HCT116 (cell line): ENCODE results near the gene PHLDB3. TPM values are rescaled to one million over a fixed set of nuclear protein-coding genes. Genes with fewer than 3 reads are reported as not detected.
A peak's percentile ranks its signal among the peaks of the same experiment; 100 is the strongest.

Experiments
- ATAC-seq: fragments of 200-7000 bp; cut with Tn5 transposase; 2 replicates; pipeline ENCODE4 v1.9.1; 2020; ENCODE audit warnings: mild to moderate bottlenecking, moderate library complexity
- BruUV-seq: library from RNA; stranded (reverse); fragments of 400-500 nt; replicated peaks from 2 replicates; lab custom pipeline; 2021; lab: Mats Ljungman, UMichigan
- CTCF ChIA-PET: fragments of 300-600 bp; sonication (Branson Sonifier 250); formaldehyde crosslinking; loops from one replicate; lab custom pipeline; 2021; ENCODE audit warnings: antibody characterized with exemption; lab: Charles Lee
- POLR2A ChIA-PET: fragments of 300-600, 350-600 bp; sonication (Branson Sonifier 250); formaldehyde crosslinking; loops from one replicate; lab custom pipeline; 2021; ENCODE audit warnings: antibody characterized with exemption; lab: Charles Lee
- RAD21 ChIA-PET, 2 experiments: fragments of 300-600 bp; sonication (Branson Sonifier 250); formaldehyde crosslinking; loops; one replicate each; lab custom pipeline; 2023; ENCODE audit warnings: low total read pairs in 2 of 2; ENCODE audit not compliant: uncharacterized antibody in 2 of 2, unreplicated experiment in 2 of 2, low non-redundant PET in 1 of 2; lab: Charles Lee
- DNase-seq: peaks from one replicate; pipeline ENCODE4 v3.0.0-alpha.2; 2010; ENCODE audit warnings: low read depth, low spot score
- H2AFZ ChIP-seq: fragments of 200-600 bp; shearing (Covaris generic), sonication (generic); 2 replicates; pipeline ENCODE4 v1.6.1; 2017; ENCODE audit warnings: low read depth, mixed run types, mixed read lengths, antibody characterized with exemption, low read length; ENCODE audit not compliant: poor library complexity, severe bottlenecking
- H3K27ac ChIP-seq: 2 replicates; pipeline ENCODE4 v1.5.1; 2012; ENCODE audit warnings: low read depth, low read length
- H3K27me3 ChIP-seq: fragments of 200-600 bp; sonication (generic); 2 replicates; pipeline ENCODE4 v1.6.1; 2016; ENCODE audit warnings: mixed run types, low read length, mixed read lengths; ENCODE audit not compliant: insufficient read depth
- H3K36me3 ChIP-seq, 2 experiments: fragments of 200-500 bp in 1 of 2; fragments of 200-600 bp in 1 of 2; sonication (Bioruptor generic) in 1 of 2; sonication (generic) in 1 of 2; 2 replicates each; pipeline versions ENCODE4 v1.5.1 to v1.6.1; 2014 to 2016; ENCODE audit warnings: low read length in 2 of 2, inconsistent platforms in 1 of 2, mixed read lengths in 1 of 2, mixed run types in 1 of 2; ENCODE audit not compliant: insufficient read depth in 2 of 2, control insufficient read depth in 1 of 2
- H3K4me1 ChIP-seq, 2 experiments: fragments of 200-600 bp in 1 of 2; sonication (generic) in 1 of 2; 2 replicates each; pipeline versions ENCODE4 v1.5.1 to v1.6.1; 2012 to 2017; ENCODE audit warnings: low read length in 2 of 2, inconsistent platforms in 1 of 2, mild to moderate bottlenecking in 1 of 2, mixed read lengths in 1 of 2, mixed run types in 1 of 2, moderate library complexity in 1 of 2; ENCODE audit not compliant: insufficient read depth in 2 of 2, control insufficient read depth in 1 of 2
- H3K4me2 ChIP-seq: fragments of 200-600 bp; sonication (generic); 2 replicates; pipeline ENCODE4 v1.6.1; 2017; ENCODE audit warnings: mixed run types, low read length, mixed read lengths
- H3K4me3 ChIP-seq, 2 experiments: fragments of 200-600 bp in 1 of 2; sonication (generic) in 1 of 2; replicated peaks in 1 of 2; 2 replicates each; pipeline ENCODE4 v1.5.1; 2011 to 2016; ENCODE audit warnings: low read length in 2 of 2, control low read depth in 1 of 2, low read depth in 1 of 2, mild to moderate bottlenecking in 1 of 2, mixed read lengths in 1 of 2, mixed run types in 1 of 2
- H3K79me2 ChIP-seq: fragments of 200-600 bp; sonication (generic); 2 replicates; pipeline ENCODE4 v1.6.1; 2017; ENCODE audit warnings: mild to moderate bottlenecking, mixed run types, low read length, moderate library complexity, mixed read lengths; ENCODE audit not compliant: insufficient read depth
- H3K9ac ChIP-seq: fragments of 200-600 bp; sonication (generic); 2 replicates; pipeline ENCODE4 v1.6.1; 2016; ENCODE audit warnings: low read length, mixed read lengths
- H3K9me2 ChIP-seq: fragments of 200-600 bp; sonication (generic), shearing (Covaris generic); 2 replicates; pipeline ENCODE4 v1.6.1; 2017; ENCODE audit warnings: mixed run types, mild to moderate bottlenecking, moderate library complexity; ENCODE audit not compliant: insufficient read depth
- H3K9me3 ChIP-seq, 2 experiments: fragments of 200-500 bp in 1 of 2; fragments of 200-600 bp in 1 of 2; sonication (Bioruptor generic) in 1 of 2; sonication (generic) in 1 of 2; 2 replicates each; pipeline ENCODE4 v1.6.1; 2014 to 2017; ENCODE audit warnings: low read length in 2 of 2, mixed read lengths in 2 of 2, inconsistent platforms in 1 of 2, low read depth in 1 of 2, mild to moderate bottlenecking in 1 of 2, mixed run types in 1 of 2, moderate library complexity in 1 of 2; ENCODE audit not compliant: control insufficient read depth in 1 of 2, insufficient read depth in 1 of 2
- H4K20me1 ChIP-seq: fragments of 200-600 bp; sonication (generic), shearing (Covaris generic); 2 replicates; pipeline ENCODE4 v1.6.1; 2017; ENCODE audit warnings: mixed run types, mild to moderate bottlenecking, moderate library complexity; ENCODE audit not compliant: insufficient read depth
- CTCF ChIP-seq, 3 experiments: fragments of 200-600 bp in 1 of 3; sonication (generic) in 1 of 3; IDR thresholded peaks in 2 of 3; conservative IDR thresholded peaks in 1 of 3; 2 replicates each; pipeline ENCODE4 v1.5.1; 2012 to 2017; ENCODE audit warnings: low read depth in 2 of 3, low read length in 2 of 3, antibody characterized with exemption in 1 of 3, borderline replicate concordance in 1 of 3, control low read depth in 1 of 3, mild to moderate bottlenecking in 1 of 3, mixed read lengths in 1 of 3, mixed run types in 1 of 3, moderate library complexity in 1 of 3; ENCODE audit not compliant: insufficient read depth in 1 of 3
- EZH2 ChIP-seq: fragments of 200-600 bp; sonication (generic); IDR thresholded peaks from 2 replicates; pipeline ENCODE4 v1.6.1; 2017; ENCODE audit warnings: antibody characterized with exemption, mixed run types
- RAD21 ChIP-seq: IDR thresholded peaks from 2 replicates; pipeline ENCODE4 v1.6.1; 2012; ENCODE audit warnings: low read depth, mild to moderate bottlenecking
- ZBTB33 ChIP-seq: IDR thresholded peaks from 2 replicates; pipeline ENCODE4 v1.6.1; 2011; ENCODE audit warnings: mild to moderate bottlenecking, low read length, moderate library complexity; ENCODE audit not compliant: insufficient replicate concordance; ENCODE audit errors: extremely low read depth
- intact Hi-C: fragments of 100-400 bp; cut with micrococcal nuclease; formaldehyde crosslinking; loops from 2 replicates; pipeline ENCODE4 v1.10.0; 2022
- total RNA-seq: library from RNA; stranded (reverse); gene quantifications from one replicate; pipeline ENCODE4 v1.2.1, GENCODE V29; 2021; ENCODE audit not compliant: unreplicated experiment

The PHLDB3 gene
- total RNA-seq, 1 experiment from 2014 or later: 15.5 TPM

GRCh38 chr19:43430142-43430710, 74.3 kb downstream of the PHLDB3 start:
- H4K20me1 ChIP-seq: no peaks in the 10 kb centered on the region
- no TSS peak for BruUV-seq
- no peaks in the 10 kb centered on the region for H3K27me3 ChIP-seq
- peak overlapping the region; percentile 63 for H2AFZ ChIP-seq
- intact Hi-C loops: loop anchor here (5.0 to 10.0 kb wide), 3 partner anchors 162 to 515 kb away; no protein-coding TSS in a partner anchor
- no peaks in the 10 kb centered on the region for H3K79me2 ChIP-seq
- no peak overlapping the region for H3K27ac ChIP-seq
- POLR2A ChIA-PET: no interaction called here
- no peak for ATAC-seq
- H3K9me3 ChIP-seq: no peaks in the 10 kb centered on the region
- no peak for DNase-seq
- H3K4me2 ChIP-seq: 0 out of 2 replicates have a peak overlapping the region, but pooled peaks have one; percentile 7
- peak; percentile 11 to 43 (median 28); a peak in 3 of 6 replicates for TF ChIP-seq CTCF (IDR thresholded peaks at IDR 0.05 in 2 of 3, conservative IDR thresholded peaks at IDR 0.05 in 1 of 3; ENCODE audit: borderline replicate concordance in 1 of 3, insufficient read depth in 1 of 3, low read depth in 2 of 3, low read length in 2 of 3)
- no peak for TF ChIP-seq EZH2
- peak; percentile 19; the same call in 1 of the 2 replicates for TF ChIP-seq RAD21
- TF ChIP-seq ZBTB33: no peak
- no peaks in the 10 kb centered on the region for H3K9me2 ChIP-seq
- peaks cover 7 to 25% of the 10 kb centered on the region in 2 experiments for H3K4me1 ChIP-seq
- H3K9ac ChIP-seq: no peak overlapping the region
- CTCF ChIA-PET: interaction anchor here (0.8 to 1.1 kb wide), 3 partner anchors 17 to 89 kb away, joined by 3 read pairs; no protein-coding TSS in a partner anchor
- RAD21 ChIA-PET: no interaction called here
- H3K36me3 ChIP-seq: no peaks in the 10 kb centered on the region
- no peak overlapping the region for H3K4me3 ChIP-seq
